GM12864 (cell line): Measurements from ENCODE around the gene SLC9A8.
"Not testable (repeated sequence)": the region's sequence is repeated elsewhere in the genome, so short reads cannot be mapped to it uniquely, and the experiment has no call there.

Source experiments
- DNase-seq: peaks from one replicate; pipeline ENCODE4 v3.0.0-alpha.2; 2011; ENCODE audit warnings: low read depth
- H3K4me3 ChIP-seq: 2 replicates; pipeline ENCODE4 v1.5.1; 2011; ENCODE audit warnings: mild to moderate bottlenecking, low read depth, low read length, control low read depth
- CTCF ChIP-seq: IDR thresholded peaks from 2 replicates; pipeline ENCODE4 v1.5.1; 2011; ENCODE audit warnings: low read depth, mild to moderate bottlenecking, moderate library complexity, low read length, control low read depth, inconsistent platforms; ENCODE audit errors: missing control alignments

Gene SLC9A8

GRCh38 chr20:49796600-49797343 is 15.9 kb upstream of the SLC9A8 start:
- TF ChIP-seq CTCF: no peak
- no peak overlapping the region for H3K4me3 ChIP-seq
- DNase-seq: no peak

- no peak for DNase-seq
- no peak for TF ChIP-seq CTCF
- no peak overlapping the region for H3K4me3 ChIP-seq
Measured at GRCh38 chr20:49797344-49797615, 15.3 kb upstream of the SLC9A8 start.

- TF ChIP-seq CTCF: no peak
- no peak for DNase-seq
- no peak overlapping the region for H3K4me3 ChIP-seq
Measured at GRCh38 chr20:49798718-49799117, 13.9 kb upstream of the SLC9A8 start.

- TF ChIP-seq CTCF: no peak
- no peak overlapping the region for H3K4me3 ChIP-seq
- no peak for DNase-seq
Measured at GRCh38 chr20:49799698-49800097, 12.9 kb upstream of the SLC9A8 start.

- DNase-seq: no peak
Measured at GRCh38 chr20:49803418-49803817, 9.2 kb upstream of the SLC9A8 start.

GRCh38 chr20:49804364-49804763 is 8.3 kb upstream of the SLC9A8 start:
- TF ChIP-seq CTCF: no peak
- no peak overlapping the region for H3K4me3 ChIP-seq
- no peak for DNase-seq

More at GRCh38 chr20:49803418-49803817, 9.2 kb upstream of the SLC9A8 start:
- no peak overlapping the region for H3K4me3 ChIP-seq
- no peak for TF ChIP-seq CTCF

- DNase-seq: peak; percentile 90
- H3K4me3 ChIP-seq: not testable (repeated sequence)
Measured at GRCh38 chr20:49805224-49805876, 7.3 kb upstream of the SLC9A8 start.
